ENCODE results near the gene CAPN11.

CAPN11 gene

DNA sequence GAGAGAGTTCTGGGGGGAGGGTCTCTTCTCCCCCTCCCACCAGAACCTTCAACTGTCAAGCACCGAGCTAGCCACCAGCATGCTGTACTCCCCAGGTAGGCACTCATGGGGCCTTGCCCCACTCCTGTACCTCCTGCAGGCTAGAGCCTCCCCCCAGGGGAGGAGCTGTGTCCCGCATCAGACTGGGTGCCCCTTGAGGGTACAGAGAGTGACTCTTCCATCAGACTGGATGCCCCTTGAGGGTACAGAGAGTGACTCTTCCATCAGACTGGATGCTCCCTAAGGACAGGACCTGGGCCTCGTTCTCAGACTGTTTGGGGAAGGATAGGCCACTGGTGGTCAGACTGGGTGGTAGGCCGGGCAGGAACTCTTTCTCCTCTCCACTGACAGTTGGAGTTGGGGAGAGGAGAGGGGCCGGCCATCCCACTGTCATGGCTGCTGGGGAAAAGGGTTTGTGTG lies at the start of gene CAPN11:
CAPN11 (plus strand) TSS at position 51 of the 459 bp plus-strand sequence; CDS start at position 80, 29 bp downstream.
- DNase-seq (ENCODE audit: low read depth in 2 of 2), result no peak

DNA sequence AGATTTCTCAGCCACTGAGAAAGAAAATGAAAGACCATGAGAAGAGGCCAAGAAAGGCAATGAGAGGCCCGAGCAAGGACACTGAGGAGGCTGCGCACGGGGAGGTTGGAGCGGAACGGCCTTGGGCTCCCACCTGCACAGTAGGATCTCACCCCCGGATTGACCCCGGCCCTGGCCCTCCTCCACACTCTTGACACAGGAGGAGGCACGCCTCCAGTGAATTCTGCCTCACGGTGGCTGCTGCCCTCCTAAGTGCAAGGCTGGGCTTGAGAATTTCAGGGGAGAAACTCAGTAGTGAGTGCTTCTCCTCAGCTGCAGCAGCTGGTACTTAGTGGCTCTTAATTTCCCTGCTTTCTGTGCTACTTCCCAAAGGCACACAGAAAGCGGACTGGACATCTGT lies 49.4 kb upstream of the CAPN11 start:
- no peak for DNase-seq (ENCODE audit: low read depth in 2 of 2)

DNA sequence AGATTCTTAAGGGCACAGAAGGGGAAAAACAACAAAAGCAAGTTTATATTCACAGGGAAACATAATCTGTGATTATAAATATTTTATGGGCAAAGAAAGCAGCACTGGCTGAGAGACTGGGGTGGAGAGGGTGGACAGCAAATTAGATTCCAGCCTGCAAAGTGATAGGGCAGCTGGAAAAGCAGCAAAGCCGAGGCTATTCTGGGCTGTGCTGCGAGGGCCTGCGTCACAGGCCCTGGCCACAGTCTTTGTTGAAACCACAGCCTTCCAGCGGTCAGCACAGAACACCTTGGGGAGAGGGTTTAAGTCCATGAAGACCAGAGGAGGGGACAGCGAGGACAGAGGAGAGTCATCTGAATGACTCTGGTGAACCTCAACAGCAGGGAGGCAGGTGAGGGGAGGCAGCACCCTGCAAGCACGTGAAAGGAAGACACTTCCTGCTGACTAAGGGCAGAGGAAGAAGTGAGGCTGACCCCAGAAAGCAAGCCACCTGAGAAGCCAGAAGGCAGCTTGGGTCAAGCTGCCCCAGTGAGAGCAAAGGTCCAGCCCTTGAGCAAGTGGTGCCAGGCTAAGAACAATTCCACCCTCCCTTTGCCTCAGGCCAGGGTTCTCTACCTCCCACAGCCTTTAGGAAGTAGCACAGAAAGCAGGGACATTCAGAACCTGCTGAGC lies 48.5 kb upstream of the CAPN11 start:
- no peak for DNase-seq (ENCODE audit: low read depth in 2 of 2)

DNA sequence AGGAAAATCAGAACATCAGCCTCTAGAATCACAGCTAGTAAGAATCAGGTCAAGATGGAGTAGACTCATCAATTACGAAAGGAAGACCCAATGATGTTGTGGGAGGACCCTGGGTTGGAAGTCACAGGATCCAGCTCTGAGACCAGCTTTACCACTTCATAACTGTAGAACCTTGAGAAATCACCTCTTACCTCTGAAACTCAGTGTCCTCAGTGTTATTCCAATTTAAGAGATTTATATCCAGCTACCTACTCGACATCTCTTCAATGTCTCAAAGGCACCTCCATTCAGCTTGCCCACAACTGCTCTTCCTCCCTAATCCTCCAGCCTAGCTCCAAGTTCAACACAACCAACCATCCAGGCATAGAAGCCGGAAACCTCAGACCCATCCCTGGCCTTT lies 47.7 kb upstream of the CAPN11 start:
- DNase-seq (ENCODE audit: low read depth in 2 of 2), result no peak

DNA sequence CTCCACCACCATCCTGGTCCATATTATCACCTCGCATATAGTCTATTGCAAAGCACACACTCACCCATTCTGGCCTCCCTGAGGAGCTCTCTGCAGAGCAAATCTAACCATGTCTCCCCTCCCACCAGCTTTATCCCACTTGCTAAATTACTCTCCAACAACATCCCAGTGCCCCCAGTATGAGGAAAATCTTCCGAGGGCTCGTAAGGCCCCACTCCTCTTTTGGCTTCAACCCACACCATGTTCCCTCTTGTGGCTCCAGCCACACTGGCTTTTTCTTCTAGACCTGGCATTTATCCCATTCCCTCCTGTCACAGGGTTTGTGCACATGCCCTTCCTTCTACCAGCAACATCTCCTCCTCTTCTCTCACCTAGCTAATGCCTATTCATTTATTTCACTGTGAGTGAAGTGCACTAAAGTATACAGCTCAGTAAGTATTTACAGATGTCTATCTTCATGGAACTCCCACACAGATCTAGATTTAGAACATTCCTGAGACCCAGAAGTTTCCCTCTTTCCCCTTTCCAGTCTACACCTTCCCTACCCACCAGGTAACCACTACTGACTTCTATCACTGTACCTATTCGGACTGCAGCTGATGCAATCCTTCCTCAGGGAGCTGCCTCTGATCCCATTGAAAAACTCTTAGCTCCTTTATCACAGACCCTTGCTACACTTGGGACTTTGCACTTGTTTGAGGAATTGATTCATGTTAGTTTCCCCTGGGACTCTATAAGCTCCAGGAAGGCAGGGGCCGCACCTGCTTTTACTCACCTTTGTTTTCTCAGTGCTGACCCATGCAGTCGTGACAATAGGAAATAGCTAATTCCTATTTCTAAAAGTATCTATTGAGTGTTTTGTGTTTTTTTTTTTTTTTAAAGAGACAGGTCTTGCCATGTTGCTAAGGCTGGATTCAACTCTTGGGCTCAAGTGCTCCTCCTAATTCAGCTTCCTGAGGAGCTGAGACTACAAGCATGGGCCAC lies 46.9 kb upstream of the CAPN11 start:
- DNase-seq (ENCODE audit: low read depth in 2 of 2), result no peak

DNA sequence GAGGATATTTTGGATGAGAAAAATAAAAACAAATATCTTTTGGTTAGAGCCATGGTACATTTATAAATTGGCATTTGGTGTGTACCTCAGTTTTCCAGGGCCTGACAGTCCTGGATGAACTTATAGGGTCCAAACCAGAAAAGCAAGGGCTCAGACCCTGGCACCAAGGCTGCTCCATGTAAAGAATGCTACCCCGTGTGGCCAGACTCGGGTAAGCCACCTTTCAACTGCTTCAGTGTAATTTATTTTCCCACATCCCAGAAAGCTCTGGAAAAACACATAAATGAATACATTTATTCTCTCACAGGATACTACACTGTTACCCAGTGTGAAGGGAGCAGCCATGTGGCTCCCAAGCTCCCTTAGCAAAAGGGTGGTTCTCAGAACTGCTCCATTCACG lies 45.2 kb upstream of the CAPN11 start:
- DNase-seq (ENCODE audit: low read depth in 2 of 2), result no peak

DNA sequence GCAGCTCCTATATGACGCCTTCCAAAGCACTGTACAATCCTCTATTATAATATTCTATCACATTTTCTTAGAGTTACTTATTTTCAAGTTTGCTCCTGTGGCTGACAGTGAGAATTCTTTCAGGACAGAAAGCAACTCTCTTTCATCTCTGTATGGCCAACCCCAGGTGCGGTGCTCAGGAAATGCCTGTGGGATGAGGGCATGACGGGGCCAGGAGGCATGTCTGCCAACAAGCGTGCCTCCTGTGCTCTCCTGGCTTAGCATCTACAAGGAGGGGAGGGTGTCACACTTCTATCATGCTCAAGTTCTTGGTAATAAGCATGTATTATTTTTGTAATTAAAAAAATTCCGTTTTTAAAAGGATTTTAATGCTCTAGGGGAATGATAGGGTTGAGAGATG lies 42.8 kb upstream of the CAPN11 start:
- DNase-seq (ENCODE audit: low read depth in 2 of 2), result no peak

DNA sequence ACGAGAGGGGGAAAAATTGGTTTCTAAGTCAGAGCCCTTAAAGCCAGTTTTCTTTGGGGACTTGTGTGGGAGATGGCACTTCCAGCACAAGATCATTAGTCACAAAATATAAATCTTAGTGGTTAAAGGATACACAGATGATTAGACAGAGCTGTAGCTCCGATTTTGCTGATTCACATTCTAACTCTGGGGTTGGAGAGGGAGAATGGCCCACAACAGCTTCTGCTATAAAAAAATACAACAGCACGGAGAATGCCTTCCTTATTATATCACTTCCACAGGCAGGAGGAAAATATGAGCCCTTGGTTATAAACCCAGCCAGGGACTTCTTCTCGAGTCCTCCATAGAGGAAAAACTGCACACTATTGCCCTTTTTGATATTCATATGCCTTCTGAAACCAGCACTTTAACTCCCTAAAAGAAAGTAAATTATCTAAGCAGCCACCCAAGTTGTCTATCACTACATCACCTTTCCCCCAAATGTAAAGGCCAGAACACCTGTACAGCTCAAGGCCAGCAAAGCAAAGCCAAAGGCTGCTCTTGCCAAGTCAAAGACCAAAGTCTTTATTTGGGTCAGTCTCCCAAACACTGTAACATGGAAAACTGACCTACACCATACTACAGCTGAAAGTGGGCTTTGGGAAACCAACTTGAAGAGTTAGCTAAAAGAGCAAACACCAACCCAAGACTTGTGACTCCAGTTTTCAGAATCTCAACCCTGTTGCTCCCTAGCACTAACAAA lies 41.8 kb upstream of the CAPN11 start:
- no peak for DNase-seq (ENCODE audit: low read depth in 2 of 2)

DNA sequence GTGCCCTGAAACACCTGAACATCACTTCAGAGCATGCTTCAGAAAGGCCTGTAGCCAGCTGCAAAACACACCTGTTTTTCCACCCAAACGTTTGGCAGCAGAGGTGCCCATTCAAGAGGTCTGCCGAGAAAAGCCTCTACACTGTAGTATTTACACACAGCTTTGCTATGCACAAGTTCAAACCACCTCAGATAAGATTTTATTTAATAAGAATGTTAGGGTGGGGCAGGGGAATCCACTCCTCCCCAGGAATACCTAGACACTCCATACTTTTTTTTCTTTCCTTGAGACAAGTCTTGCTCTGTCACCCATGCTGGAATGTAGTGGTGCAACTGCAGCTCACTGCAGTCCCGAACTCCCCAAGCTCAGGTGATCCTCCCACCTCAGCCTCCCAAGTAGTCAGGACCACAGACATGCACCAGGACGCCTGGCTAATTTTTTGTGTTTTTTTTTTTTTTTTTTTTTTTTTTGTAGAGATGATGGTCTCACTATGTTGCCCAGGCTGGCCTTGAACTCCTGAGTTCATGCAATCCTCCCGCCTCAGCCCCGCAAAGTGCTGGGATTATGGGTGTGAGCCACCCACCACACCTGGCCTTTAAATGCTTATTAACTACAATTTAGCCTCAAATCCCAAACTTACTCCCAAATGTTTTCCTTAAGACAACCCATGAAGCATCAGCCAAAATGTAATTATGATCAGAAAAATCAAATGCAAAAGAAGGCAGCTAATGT lies 41.1 kb upstream of the CAPN11 start:
- no peak for DNase-seq (ENCODE audit: low read depth in 2 of 2)

DNA sequence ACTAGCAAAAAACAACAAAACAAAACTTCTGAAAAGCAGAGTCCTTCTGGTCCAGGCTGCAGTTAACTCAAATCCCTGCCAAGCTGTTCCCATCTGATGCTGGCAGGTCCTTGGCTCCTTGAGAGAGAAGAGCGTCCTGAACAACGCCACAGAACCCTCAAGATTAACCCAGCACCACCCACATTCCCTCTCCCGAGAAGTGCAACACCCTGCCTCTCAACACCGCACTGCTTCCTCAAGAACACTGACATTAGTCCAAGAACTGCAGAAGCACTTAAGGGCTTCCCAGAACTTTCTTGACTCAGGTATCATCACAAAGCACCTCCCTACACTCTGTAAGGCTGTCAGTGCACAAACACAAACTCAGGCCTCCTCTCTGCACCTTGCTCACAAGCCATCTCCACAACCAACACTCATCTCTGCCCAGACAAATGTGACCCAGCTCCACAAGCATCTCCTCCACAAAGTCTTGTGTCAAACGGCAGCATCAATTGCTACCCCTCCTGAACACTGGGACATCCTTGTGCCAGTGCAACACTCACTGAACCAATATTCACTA lies 38.8 kb upstream of the CAPN11 start:
- no peak for DNase-seq (ENCODE audit: low read depth in 2 of 2)

DNA sequence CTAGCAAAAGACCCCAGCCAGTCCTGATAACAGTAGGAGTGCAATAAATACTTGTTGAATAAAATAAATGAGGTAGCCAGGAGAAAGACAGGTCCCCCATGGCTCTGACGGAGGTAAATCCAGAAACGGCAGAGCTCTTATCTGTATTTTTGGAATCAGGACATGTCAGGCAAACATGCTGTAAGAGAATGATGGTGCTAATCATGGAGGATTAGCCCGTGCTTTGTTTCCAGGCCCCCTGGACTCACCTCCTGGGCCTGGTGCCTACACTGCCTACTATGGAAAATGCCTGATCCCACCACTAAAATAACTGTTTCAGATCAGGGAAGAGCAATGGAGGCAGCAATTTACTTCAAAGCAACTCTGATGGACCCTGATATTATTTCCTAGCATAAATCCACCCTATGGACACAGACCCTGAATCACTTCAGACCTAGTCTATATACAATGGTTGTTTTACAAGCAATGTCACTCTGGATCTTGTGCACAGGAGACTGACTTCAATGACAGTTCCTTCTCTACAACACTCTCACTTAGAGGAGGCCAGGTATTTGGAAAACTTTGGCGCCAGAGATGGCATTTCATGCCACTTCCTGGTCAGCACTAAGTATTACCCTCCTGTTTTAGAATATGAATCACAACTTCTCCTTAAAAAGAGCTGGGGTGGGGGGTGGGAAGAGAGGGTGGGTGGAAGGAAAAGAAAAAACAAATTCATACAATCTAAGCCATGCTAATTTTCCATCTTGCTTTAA lies 37.8 kb upstream of the CAPN11 start:
- no peak for DNase-seq (ENCODE audit: low read depth in 2 of 2)

DNA sequence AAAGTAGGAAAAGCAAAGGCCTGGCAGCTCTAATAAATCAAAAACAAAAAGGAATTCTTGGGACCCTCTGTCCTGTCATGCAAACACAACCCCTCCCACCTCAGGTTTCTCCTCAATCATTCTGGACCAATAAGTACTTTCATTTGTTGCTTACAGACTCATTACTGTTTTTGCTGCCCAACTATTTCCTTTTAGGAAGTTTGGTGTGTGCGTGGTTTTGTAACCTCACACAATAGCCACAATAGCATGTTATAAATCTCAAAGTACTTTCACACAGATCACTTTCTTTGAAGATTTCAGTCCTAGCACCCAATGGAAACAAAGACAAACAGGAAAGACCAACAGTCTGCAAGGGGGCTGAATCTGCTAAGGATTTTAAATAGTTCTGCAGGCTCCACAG lies 35.8 kb upstream of the CAPN11 start:
- no peak for DNase-seq (ENCODE audit: low read depth in 2 of 2)

DNA sequence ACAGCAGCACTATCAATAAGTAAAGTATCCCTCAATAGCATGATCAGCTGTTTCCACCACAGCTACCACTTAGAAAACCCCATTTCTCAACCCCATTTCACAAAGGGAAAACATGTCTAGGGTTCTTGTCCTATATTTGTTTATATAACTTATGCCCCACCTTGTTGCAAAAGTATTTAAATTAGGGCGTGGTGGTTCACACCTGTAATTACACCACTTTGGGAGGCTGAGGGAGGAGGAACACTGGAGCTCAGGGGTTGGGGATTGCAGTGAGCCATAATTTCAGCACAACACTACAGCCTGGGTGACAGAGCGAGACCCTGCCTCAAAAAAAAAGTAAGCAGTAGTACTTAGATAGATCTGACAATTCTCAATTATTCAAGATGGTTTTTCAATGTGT lies 35.1 kb upstream of the CAPN11 start:
- no peak for DNase-seq (ENCODE audit: low read depth in 2 of 2)

DNA sequence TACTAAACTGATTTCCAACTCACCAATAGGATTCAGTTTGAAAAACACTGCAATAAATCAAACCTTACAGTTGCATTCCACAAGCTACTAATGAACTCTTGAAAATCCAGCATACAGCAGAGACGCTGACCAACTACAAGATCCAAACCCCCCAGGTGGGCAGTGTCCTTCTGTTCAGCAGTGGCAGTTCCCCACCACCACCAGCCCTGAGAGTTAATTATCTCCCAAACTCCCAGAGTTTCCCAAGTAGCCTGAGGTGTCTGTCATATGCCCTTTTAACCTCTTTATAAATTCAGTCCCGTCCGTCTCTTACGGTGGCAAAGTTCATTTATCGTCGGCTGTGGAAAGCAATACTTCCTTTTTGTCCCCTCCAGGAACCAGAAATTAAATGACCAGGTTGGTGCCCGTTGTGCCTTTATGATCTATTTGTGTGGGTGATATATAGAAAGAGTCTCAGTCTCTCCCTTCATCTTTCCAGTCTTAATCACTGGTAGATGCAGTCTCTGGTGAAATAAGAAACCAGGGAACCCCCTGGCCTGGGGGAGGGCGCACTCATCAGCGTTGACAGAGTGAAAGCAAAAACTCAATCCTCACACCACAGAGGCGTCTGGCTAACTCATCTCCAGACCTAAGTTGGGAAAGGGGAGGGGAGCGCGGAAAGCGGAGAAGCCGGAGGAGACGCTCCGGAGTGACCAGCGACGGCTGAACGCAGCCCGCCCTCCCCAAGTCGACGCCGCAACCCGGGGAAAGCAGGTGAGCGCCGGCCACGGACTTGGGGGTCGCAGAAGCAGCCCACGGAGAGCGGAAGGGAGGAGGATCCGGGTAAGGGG lies 32.1 kb upstream of the CAPN11 start:
- DNase-seq (ENCODE audit: low read depth in 2 of 2), result peak; percentile 55 to 75

DNA sequence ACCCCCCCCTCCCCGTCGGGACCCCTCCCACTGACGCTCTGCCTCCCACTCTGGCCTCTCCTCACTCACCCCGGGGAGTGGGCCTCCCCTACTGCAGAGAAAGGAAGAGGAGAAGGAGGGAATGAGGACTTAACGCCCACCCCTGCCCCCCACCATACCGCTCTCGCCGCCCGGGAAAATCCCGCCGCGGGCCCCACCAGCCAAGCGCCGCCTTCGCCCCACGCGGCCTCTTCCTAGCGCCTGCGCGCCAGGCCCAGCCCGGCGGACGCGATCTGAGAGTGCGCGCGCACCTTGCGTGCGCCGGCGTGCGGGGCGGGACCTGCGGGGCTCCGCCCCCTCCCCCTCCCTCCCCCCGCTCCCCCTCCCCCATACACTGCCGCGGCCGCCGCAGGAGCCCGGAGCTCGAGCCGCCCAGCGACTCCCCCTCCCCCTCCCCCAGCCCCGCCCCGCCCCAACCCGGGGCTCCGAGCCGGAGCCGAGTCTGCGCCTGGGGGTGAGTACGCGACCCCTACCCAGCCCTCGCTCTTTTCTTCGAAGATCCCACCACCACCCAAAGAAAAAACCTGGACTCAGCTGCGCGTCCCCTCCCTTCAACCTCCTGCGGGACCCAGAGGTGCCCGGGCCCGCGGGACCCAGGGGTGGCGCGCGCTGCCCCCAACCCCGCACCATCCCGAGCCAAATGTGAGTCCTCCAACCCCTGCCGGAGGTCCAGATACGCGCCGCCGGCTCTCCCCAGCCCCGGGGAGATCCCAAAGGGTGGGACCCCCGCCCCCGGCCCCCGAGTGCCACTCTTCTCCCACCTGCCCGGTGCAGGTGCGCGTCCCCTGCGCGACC lies 31.2 kb upstream of the CAPN11 start, which contains the start of the genes MRPL14 and TMEM63B:
MRPL14 (minus strand) TSS at position 267 of the 834 bp plus-strand sequence. CDS start 10,841 bp downstream, outside the sequence.
TMEM63B (plus strand) TSS at position 369 of the 834 bp plus-strand sequence. CDS start 7,031 bp downstream, outside the sequence.
- DNase-seq (ENCODE audit: low read depth in 2 of 2), result peak; percentile 80 to 90

DNA sequence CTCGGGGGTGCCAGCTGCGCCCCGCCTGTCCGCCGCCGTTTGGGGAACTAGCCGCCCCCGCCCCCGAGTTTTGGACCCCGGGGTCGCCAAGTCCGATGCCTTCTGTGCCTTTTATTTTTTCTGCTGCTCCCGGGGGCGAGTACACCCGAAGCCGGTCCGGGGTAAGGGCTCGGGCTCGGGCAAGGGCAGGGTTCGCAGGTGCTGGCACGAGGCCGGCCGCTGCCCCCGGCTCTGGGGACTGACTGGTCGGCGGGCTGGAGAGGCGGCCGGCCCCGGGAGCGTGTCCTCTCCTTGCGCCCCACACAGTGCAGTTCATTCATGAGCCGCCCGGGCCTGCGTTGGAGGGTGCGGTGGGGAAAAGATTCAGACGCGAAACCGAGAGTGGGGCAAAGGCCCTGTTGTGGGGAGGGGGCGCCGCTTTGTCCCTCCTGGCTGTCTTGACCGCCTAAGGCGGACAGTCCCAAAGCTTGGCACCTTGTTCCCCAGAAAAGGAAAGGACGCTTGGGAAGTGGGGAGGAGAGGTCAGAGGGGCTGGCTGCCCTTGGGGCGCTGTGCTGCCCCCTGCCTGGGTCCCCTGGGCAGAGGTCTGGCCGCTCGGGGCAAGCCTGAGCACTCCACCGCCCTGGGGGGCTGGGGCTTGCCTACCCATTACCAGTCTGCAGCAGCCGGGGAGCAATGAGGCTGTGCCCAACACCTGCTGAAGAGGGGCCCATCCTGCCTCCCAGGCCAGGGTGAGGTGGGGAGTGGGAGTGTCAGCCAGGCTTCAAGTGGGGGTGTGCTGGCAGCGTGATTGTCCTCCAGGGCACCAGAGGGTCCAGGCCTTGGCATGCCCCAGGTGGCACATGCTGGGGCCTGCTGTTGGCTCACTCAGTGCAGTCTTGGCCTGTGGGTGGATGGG lies 30.4 kb upstream of the CAPN11 start:
- no peak for DNase-seq (ENCODE audit: low read depth in 2 of 2)

DNA sequence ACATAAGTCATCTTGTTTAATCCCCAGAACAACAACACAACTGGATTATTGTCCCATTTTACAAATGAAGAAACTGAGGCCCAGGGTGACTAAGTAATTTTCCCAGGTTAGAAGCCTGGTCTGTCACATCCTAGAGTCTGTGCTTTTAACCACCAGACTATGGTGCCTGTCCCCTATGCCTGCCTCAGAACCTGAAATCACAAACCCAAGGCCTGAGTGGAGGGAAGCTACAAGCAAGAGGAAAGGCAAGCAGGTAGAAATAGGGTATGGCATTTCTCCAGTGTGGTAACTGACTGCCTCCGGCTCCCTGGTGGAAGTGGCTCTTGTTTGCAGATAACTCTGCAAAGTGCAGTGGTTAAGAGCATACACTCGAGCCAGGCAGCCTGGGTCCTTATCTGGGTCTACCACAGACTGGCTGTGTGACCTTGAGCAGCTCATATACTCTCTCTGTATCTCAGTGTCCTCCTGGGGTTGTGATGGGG lies 28.7 kb upstream of the CAPN11 start:
- no peak for DNase-seq (ENCODE audit: low read depth in 2 of 2)

Data from stimulated activated CD8-positive, alpha-beta memory T cell treated with anti-CD3 and anti-CD28 coated beads, Interleukin-15, amount 100 ng/mL, for 4 hours (primary cell).